Measurements from ENCODE around the gene CADPS2. TPM values are rescaled to one million over a fixed set of nuclear protein-coding genes. Genes with fewer than 3 reads are reported as not detected.

Gene CADPS2
- total RNA-seq, 1 donor: 27.2 TPM

DNA sequence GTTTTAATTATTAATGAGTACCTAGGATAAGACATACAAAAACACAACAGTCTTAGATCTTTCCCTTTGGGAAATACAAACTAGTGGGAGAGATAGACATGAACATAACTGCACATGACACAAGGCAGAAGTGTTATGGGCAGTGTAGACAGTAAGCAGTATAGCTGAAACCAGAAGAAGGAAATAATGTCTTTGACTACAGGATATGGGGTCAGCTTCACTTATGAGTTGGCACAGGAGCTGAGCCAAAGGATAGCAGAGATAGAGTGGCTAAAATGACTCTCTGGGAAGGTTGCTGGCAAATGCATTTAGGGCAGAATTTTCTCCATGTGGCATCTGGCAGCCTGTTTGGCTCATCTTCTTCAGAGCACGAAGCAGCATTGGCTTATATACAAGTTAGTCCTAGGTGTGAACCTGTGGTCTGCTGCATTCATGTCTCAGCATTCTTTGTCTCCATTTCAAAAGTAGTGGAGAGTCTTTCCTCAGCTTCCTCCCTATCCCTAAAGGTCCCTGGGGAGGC, 521.4 kb downstream of the CADPS2 start:
- no peak overlapping the region for H3K4me3 ChIP-seq (ENCODE audit: low read depth, low read length)
- TF ChIP-seq, protein P1, sequence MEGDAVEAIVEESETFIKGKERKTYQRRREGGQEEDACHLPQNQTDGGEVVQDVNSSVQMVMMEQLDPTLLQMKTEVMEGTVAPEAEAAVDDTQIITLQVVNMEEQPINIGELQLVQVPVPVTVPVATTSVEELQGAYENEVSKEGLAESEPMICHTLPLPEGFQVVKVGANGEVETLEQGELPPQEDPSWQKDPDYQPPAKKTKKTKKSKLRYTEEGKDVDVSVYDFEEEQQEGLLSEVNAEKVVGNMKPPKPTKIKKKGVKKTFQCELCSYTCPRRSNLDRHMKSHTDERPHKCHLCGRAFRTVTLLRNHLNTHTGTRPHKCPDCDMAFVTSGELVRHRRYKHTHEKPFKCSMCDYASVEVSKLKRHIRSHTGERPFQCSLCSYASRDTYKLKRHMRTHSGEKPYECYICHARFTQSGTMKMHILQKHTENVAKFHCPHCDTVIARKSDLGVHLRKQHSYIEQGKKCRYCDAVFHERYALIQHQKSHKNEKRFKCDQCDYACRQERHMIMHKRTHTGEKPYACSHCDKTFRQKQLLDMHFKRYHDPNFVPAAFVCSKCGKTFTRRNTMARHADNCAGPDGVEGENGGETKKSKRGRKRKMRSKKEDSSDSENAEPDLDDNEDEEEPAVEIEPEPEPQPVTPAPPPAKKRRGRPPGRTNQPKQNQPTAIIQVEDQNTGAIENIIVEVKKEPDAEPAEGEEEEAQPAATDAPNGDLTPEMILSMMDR (IDR thresholded peaks at IDR 0.05; ENCODE audit: insufficient read depth, low read depth, low read length): no peak
- no peak for DNase-seq (ENCODE audit: low read depth)

- DNase-seq (ENCODE audit: low read depth): no peak
- TF ChIP-seq, protein P1 (IDR thresholded peaks at IDR 0.05; ENCODE audit: insufficient read depth, low read depth, low read length): no peak
- H3K4me3 ChIP-seq (ENCODE audit: low read depth, low read length): no peak overlapping the region
These were observed 523.1 kb downstream of the CADPS2 start for GRCh38 chr7:122363144-122363543.

- H3K4me3 ChIP-seq (ENCODE audit: low read depth, low read length): no peak overlapping the region
- TF ChIP-seq, protein P1 (IDR thresholded peaks at IDR 0.05; ENCODE audit: insufficient read depth, low read depth, low read length): no peak
- no peak for DNase-seq (ENCODE audit: low read depth)
These were observed 523.8 kb downstream of the CADPS2 start for GRCh38 chr7:122362473-122362872.

- TF ChIP-seq, protein P1 (IDR thresholded peaks at IDR 0.05; ENCODE audit: insufficient read depth, low read depth, low read length): no peak
- H3K4me3 ChIP-seq (ENCODE audit: low read depth, low read length): no peak overlapping the region
These were observed 531.6 kb downstream of the CADPS2 start for GRCh38 chr7:122354656-122355055.

GRCh38 chr7:122352454-122352853, 533.8 kb downstream of the CADPS2 start:
- TF ChIP-seq, protein P1 (IDR thresholded peaks at IDR 0.05; ENCODE audit: insufficient read depth, low read depth, low read length): no peak
- no peak overlapping the region for H3K4me3 ChIP-seq (ENCODE audit: low read depth, low read length)
- DNase-seq (ENCODE audit: low read depth): peak; percentile 1

More at GRCh38 chr7:122354656-122355055, 531.6 kb downstream of the CADPS2 start:
- no peak for DNase-seq (ENCODE audit: low read depth)

DNA sequence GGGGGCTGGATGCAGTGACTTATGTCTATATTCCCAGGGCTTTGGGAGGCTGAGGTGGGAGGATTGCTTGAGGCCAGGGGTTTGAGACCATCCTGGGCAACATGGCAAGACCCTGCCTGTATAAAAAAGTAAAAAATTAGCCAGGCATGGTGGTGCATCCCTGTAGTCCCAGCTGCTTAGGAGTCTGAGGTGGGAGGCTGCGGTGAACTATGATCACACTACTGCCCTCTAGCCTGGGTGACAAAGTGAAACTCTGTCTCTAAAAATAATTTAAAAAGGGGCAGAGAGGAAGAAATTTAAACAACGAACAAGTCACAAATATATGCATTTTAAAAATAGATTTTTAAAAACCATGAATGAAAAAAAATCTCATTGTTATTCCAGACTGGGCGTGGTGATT, 535.6 kb downstream of the CADPS2 start:
- TF ChIP-seq, protein P1 (IDR thresholded peaks at IDR 0.05; ENCODE audit: insufficient read depth, low read depth, low read length): no peak
- H3K4me3 ChIP-seq (ENCODE audit: low read depth, low read length): no peak overlapping the region
- DNase-seq (ENCODE audit: low read depth): no peak

- DNase-seq (ENCODE audit: low read depth): no peak
- TF ChIP-seq, protein P1 (IDR thresholded peaks at IDR 0.05; ENCODE audit: insufficient read depth, low read depth, low read length): no peak
- H3K4me3 ChIP-seq (ENCODE audit: low read depth, low read length): no peak overlapping the region
These were observed 542.0 kb downstream of the CADPS2 start for GRCh38 chr7:122344303-122344620.
